ENCODE measurements around the gene MCIDAS.

MCIDAS gene

GRCh38 chr5:55176176-55176818 is 50.8 kb downstream of the MCIDAS start:
- H3K36me3 ChIP-seq (ENCODE audit: control insufficient read depth, insufficient read depth, low read length), result no peaks in the 10 kb centered on the region
- DNase-seq (ENCODE audit: extremely low read depth, insufficient read length), result no peak
- TF ChIP-seq CTCF (IDR thresholded peaks at IDR 0.05; ENCODE audit: insufficient read depth, low read length, poor library complexity, severe bottlenecking), result no peak
- H3K27me3 ChIP-seq (replicated peaks; ENCODE audit: control insufficient read depth, insufficient read depth, low read length), result peaks cover 3% of the 10 kb centered on the region
- 0 out of 2 replicates have a peak overlapping the region, but pooled peaks have one; percentile 18 for H3K4me3 ChIP-seq (replicated peaks; ENCODE audit: low read depth, low read length)

GRCh38 chr5:55175781-55176175 is 51.3 kb downstream of the MCIDAS start:
- Histone ChIP-seq H3K36me3 (ENCODE audit: control insufficient read depth, insufficient read depth, low read length) (no peaks in the 10 kb centered on the region), H3K4me3 (replicated peaks; ENCODE audit: low read depth, low read length) (no peak overlapping the region), H3K27me3 (replicated peaks; ENCODE audit: control insufficient read depth, insufficient read depth, low read length) (peaks cover 3% of the 10 kb centered on the region)
- no peak for TF ChIP-seq CTCF (IDR thresholded peaks at IDR 0.05; ENCODE audit: insufficient read depth, low read length, poor library complexity, severe bottlenecking)
- DNase-seq (ENCODE audit: extremely low read depth, insufficient read length), result no peak

- H3K4me3 ChIP-seq (replicated peaks; ENCODE audit: low read depth, low read length), result peak overlapping the region; percentile 52
- H3K36me3 ChIP-seq (ENCODE audit: control insufficient read depth, insufficient read depth, low read length), result no peaks in the 10 kb centered on the region
- peaks cover 3% of the 10 kb centered on the region for H3K27me3 ChIP-seq (replicated peaks; ENCODE audit: control insufficient read depth, insufficient read depth, low read length)
- DNase-seq (ENCODE audit: extremely low read depth, insufficient read length), result no peak
- TF ChIP-seq CTCF (IDR thresholded peaks at IDR 0.05; ENCODE audit: insufficient read depth, low read length, poor library complexity, severe bottlenecking), result no peak
These were observed 53.4 kb downstream of the MCIDAS start for GRCh38 chr5:55173687-55174230.

GRCh38 chr5:55172937-55173686 is 54.0 kb downstream of the MCIDAS start, which contains the start of gene CDC20B:
Gene CDC20B, minus strand, starts transcription at chr5:55173177. Its CDS starts 177 bp downstream, at chr5:55173000.
- peak; percentile 80 for DNase-seq (ENCODE audit: extremely low read depth, insufficient read length)
- H3K4me3 ChIP-seq (replicated peaks; ENCODE audit: low read depth, low read length), result peak within 1 kb of the TSS; percentile 60
- no peak for TF ChIP-seq CTCF (IDR thresholded peaks at IDR 0.05; ENCODE audit: insufficient read depth, low read length, poor library complexity, severe bottlenecking)
- no peaks in the 10 kb centered on the region for H3K36me3 ChIP-seq (ENCODE audit: control insufficient read depth, insufficient read depth, low read length)
- peaks cover 3% of the 10 kb centered on the region for H3K27me3 ChIP-seq (replicated peaks; ENCODE audit: control insufficient read depth, insufficient read depth, low read length)

GRCh38 chr5:55172051-55172899 is 54.8 kb downstream of the MCIDAS start:
- Histone ChIP-seq H3K36me3 (ENCODE audit: control insufficient read depth, insufficient read depth, low read length) (no peaks in the 10 kb centered on the region), H3K27me3 (replicated peaks; ENCODE audit: control insufficient read depth, insufficient read depth, low read length) (peaks cover 5% of the 10 kb centered on the region), H3K4me3 (replicated peaks; ENCODE audit: low read depth, low read length) (peak overlapping the region; percentile 60)
- peak; percentile 62 for TF ChIP-seq CTCF (IDR thresholded peaks at IDR 0.05; ENCODE audit: insufficient read depth, low read length, poor library complexity, severe bottlenecking)
- no peak for DNase-seq (ENCODE audit: extremely low read depth, insufficient read length)

Data from GM06990 (cell line).